Esophagus squamous epithelium (tissue), 4 donors: ENCODE results near the gene SLC35E2B.
"Not testable (repeated sequence)": the region's sequence is repeated elsewhere in the genome, so short reads cannot be mapped to it uniquely, and the experiment has no call there.

ENCODE experiments used
- POLR2A ChIP-seq, 4 donors: fragments of 450-650 bp; IDR thresholded peaks; one replicate each; pipeline ENCODE4 v1.6.1; 2017; ENCODE audit warnings: antibody characterized with exemption in 4 of 4, mild to moderate bottlenecking in 4 of 4, moderate library complexity in 3 of 4
- TF ChIP-seq, protein P1 (sequence below), 6 experiments: fragments of 450-650 bp in 4 of 6; fragments of 200-600 bp in 2 of 6; sonication (generic) in 2 of 6; IDR thresholded peaks; one replicate each; pipeline ENCODE4 v1.5.1; 2016 to 2019; ENCODE audit warnings: antibody characterized with exemption in 6 of 6, mild to moderate bottlenecking in 4 of 6, moderate library complexity in 4 of 6

GRCh38 chr1:1692324-1692713 is 276 bp downstream of the SLC35E2B start:
- TF ChIP-seq, protein P1, sequence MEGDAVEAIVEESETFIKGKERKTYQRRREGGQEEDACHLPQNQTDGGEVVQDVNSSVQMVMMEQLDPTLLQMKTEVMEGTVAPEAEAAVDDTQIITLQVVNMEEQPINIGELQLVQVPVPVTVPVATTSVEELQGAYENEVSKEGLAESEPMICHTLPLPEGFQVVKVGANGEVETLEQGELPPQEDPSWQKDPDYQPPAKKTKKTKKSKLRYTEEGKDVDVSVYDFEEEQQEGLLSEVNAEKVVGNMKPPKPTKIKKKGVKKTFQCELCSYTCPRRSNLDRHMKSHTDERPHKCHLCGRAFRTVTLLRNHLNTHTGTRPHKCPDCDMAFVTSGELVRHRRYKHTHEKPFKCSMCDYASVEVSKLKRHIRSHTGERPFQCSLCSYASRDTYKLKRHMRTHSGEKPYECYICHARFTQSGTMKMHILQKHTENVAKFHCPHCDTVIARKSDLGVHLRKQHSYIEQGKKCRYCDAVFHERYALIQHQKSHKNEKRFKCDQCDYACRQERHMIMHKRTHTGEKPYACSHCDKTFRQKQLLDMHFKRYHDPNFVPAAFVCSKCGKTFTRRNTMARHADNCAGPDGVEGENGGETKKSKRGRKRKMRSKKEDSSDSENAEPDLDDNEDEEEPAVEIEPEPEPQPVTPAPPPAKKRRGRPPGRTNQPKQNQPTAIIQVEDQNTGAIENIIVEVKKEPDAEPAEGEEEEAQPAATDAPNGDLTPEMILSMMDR (IDR thresholded peaks at IDR 0.05): not testable (repeated sequence)
- TF ChIP-seq POLR2A (IDR thresholded peaks at IDR 0.05): not testable (repeated sequence)
